Endothelial cell of umbilical vein (primary cell): ENCODE results near the gene SPNS2. TPM values are rescaled to one million over a fixed set of nuclear protein-coding genes. Genes with fewer than 3 reads are reported as not detected.

Experiments
- BruUV-seq: library from RNA; stranded (reverse); fragments of 400-500 nt; replicated peaks from 2 replicates; lab custom pipeline; 2021; lab: Mats Ljungman, UMichigan
- CTCF ChIA-PET: fragments of 300-600, 350-600 bp; sonication (Branson Sonifier 250); formaldehyde crosslinking; loops from one replicate; lab custom pipeline; 2021; ENCODE audit warnings: antibody characterized with exemption, inconsistent platforms; lab: Charles Lee
- POLR2A ChIA-PET: fragments of 300-600, 350-600 bp; sonication (Branson Sonifier 250); formaldehyde crosslinking; loops from one replicate; lab custom pipeline; 2021; ENCODE audit warnings: antibody characterized with exemption, inconsistent platforms; lab: Charles Lee
- DNase-seq: peaks from one replicate; pipeline ENCODE4 v3.0.0-alpha.2; 2011; ENCODE audit warnings: low read depth, low spot score
- FAIRE-seq: peaks from 2 replicates; lab custom pipeline; 2011; peaks lifted over from hg19 to GRCh38; lab: Jason Lieb, UNC
- H2AFZ ChIP-seq: 2 replicates; pipeline ENCODE4 v1.6.0; 2012; ENCODE audit warnings: low read depth, low read length, control low read depth, inconsistent platforms
- H3K27ac ChIP-seq: 2 replicates; pipeline ENCODE4 v1.5.1; 2011; ENCODE audit warnings: low read depth, mild to moderate bottlenecking, control low read depth, low read length, moderate library complexity; ENCODE audit not compliant: insufficient read depth
- H3K27me3 ChIP-seq, 2 experiments: 2 replicates each; pipeline versions ENCODE4 v1.6.0 to v1.6.1; 2011; ENCODE audit warnings: low read length in 2 of 2, mixed read lengths in 1 of 2; ENCODE audit not compliant: control insufficient read depth in 2 of 2, insufficient read depth in 2 of 2
- H3K36me3 ChIP-seq, 2 experiments: 2 replicates in 1 of 2; 3 replicates in 1 of 2; pipeline ENCODE4 v1.5.1; 2011; ENCODE audit warnings: low read length in 2 of 2, mild to moderate bottlenecking in 1 of 2, moderate library complexity in 1 of 2; ENCODE audit not compliant: control insufficient read depth in 2 of 2, insufficient read depth in 2 of 2; ENCODE audit errors: extremely low read depth in 1 of 2
- H3K4me1 ChIP-seq: 3 replicates; pipeline ENCODE4 v1.5.1; 2011; ENCODE audit warnings: mild to moderate bottlenecking, low read length; ENCODE audit not compliant: control insufficient read depth, insufficient read depth; ENCODE audit errors: extremely low read depth
- H3K4me2 ChIP-seq: 2 replicates; pipeline ENCODE4 v1.6.1; 2011; ENCODE audit warnings: low read length, control low read depth, mixed read lengths; ENCODE audit not compliant: insufficient read depth
- H3K4me3 ChIP-seq, 3 experiments: fragments of 200-600 bp in 1 of 3; sonication (generic), shearing (Covaris generic) in 1 of 3; replicated peaks in 1 of 3; 2 replicates each; pipeline ENCODE4 v1.5.1; 2011 to 2016; ENCODE audit warnings: control low read depth in 3 of 3, low read length in 3 of 3, mild to moderate bottlenecking in 2 of 3, inconsistent platforms in 1 of 3, low read depth in 1 of 3, moderate library complexity in 1 of 3; ENCODE audit not compliant: insufficient read depth in 1 of 3
- H3K79me2 ChIP-seq: 2 replicates; pipeline ENCODE4 v1.6.0; 2012; ENCODE audit warnings: low read length, inconsistent platforms; ENCODE audit not compliant: control insufficient read depth, insufficient read depth
- H3K9ac ChIP-seq: replicated peaks from 2 replicates; pipeline ENCODE3; 2011; ENCODE audit warnings: low read length, control low read depth; ENCODE audit not compliant: insufficient read depth; ENCODE audit errors: extremely low read depth
- H3K9me1 ChIP-seq: replicated peaks from 3 replicates; pipeline ENCODE4 v1.6.0; 2011; ENCODE audit warnings: mild to moderate bottlenecking, low read length; ENCODE audit not compliant: control insufficient read depth, insufficient read depth; ENCODE audit errors: extremely low read depth
- H3K9me3 ChIP-seq: replicated peaks from 2 replicates; pipeline ENCODE4 v1.5.1; 2012; ENCODE audit warnings: low read length, inconsistent platforms; ENCODE audit not compliant: control insufficient read depth, insufficient read depth
- H4K20me1 ChIP-seq: replicated peaks from 2 replicates; pipeline ENCODE3; 2011; ENCODE audit warnings: mild to moderate bottlenecking, low read length; ENCODE audit not compliant: control insufficient read depth, insufficient read depth; ENCODE audit errors: extremely low read depth
- CTCF ChIP-seq, 2 donors: IDR thresholded peaks; 1 replicate in 1 of 2; 2 replicates in 1 of 2; pipeline ENCODE4 v1.5.1; 2011; ENCODE audit warnings: low read length in 2 of 2, mild to moderate bottlenecking in 2 of 2, moderate library complexity in 2 of 2, control low read depth in 1 of 2, inconsistent platforms in 1 of 2, low read depth in 1 of 2; ENCODE audit not compliant: insufficient read depth in 1 of 2; ENCODE audit errors: extremely low read depth in 1 of 2
- EZH2 ChIP-seq: IDR thresholded peaks from 2 replicates; pipeline ENCODE4 v1.6.1; 2012; ENCODE audit warnings: borderline replicate concordance, low read depth, mild to moderate bottlenecking, moderate library complexity, low read length, inconsistent platforms; ENCODE audit not compliant: severe bottlenecking
- FOS ChIP-seq: IDR thresholded peaks from 2 replicates; pipeline ENCODE4 v1.6.1; 2011; ENCODE audit warnings: mild to moderate bottlenecking, low read length, moderate library complexity, borderline replicate concordance; ENCODE audit not compliant: insufficient read depth
- GATA2 ChIP-seq: IDR thresholded peaks from 2 replicates; pipeline ENCODE4 v1.7.0; 2011; ENCODE audit warnings: low read depth, mild to moderate bottlenecking, moderate library complexity, mixed read lengths, low read length; ENCODE audit not compliant: insufficient read length, insufficient read depth
- JUN ChIP-seq: IDR thresholded peaks from 2 replicates; pipeline ENCODE4 v1.6.1; 2011; ENCODE audit warnings: borderline replicate concordance, low read depth; ENCODE audit not compliant: insufficient read length, insufficient read depth
- MYC ChIP-seq: IDR thresholded peaks from one replicate; pipeline ENCODE4 v1.6.1; 2011; ENCODE audit warnings: mild to moderate bottlenecking, low read depth, low read length
- POLR2A ChIP-seq: IDR thresholded peaks from 2 replicates; pipeline ENCODE4 v1.6.1; 2012; ENCODE audit warnings: low read depth, mild to moderate bottlenecking, control low read depth, low read length
- POLR2AphosphoS5 ChIP-seq: IDR thresholded peaks from 2 replicates; pipeline ENCODE4 v1.6.1; 2012; ENCODE audit warnings: low read depth, mild to moderate bottlenecking, control low read depth, low read length, moderate library complexity; ENCODE audit not compliant: insufficient read depth
- dilution Hi-C: fragments of 300-500 bp; cut with MboI; formaldehyde crosslinking; loops from one replicate; pipeline ENCODE4 v1.15.0; 2019; ENCODE audit warnings: low sequenced_read_pairs; ENCODE audit not compliant: extremely low pct_ligation_motif_present
- intact Hi-C: fragments of 100-400 bp; cut with micrococcal nuclease; formaldehyde crosslinking; loops from one replicate; pipeline ENCODE4 v1.10.0; 2022
- polyA plus RNA-seq, 4 experiments: library from polyadenylated mRNA; depleted of rRNA in 3 of 4; stranded (reverse) in 3 of 4; unstranded in 1 of 4; fragments of >200 nt; gene quantifications; 2 replicates each; pipeline versions ENCODE4 v1.2.1 to v1.2.3, GENCODE V29; 2011 to 2012; ENCODE audit warnings: missing spikeins in 1 of 4
- total RNA-seq: library from RNA; stranded (reverse); gene quantifications from 2 replicates; pipeline ENCODE4 v1.2.3, GENCODE V29; 2021
- TF ChIP-seq, protein P1 (sequence below): IDR thresholded peaks from 2 replicates; pipeline ENCODE4 v1.6.1; 2011; ENCODE audit not compliant: insufficient read depth, insufficient read length

SPNS2 gene
- total and polyA plus RNA-seq, 2 donors (not counting 3 experiments of a cell fraction or from before 2014, with no cell fraction given), result 70.2 to 77.3 TPM

DNA sequence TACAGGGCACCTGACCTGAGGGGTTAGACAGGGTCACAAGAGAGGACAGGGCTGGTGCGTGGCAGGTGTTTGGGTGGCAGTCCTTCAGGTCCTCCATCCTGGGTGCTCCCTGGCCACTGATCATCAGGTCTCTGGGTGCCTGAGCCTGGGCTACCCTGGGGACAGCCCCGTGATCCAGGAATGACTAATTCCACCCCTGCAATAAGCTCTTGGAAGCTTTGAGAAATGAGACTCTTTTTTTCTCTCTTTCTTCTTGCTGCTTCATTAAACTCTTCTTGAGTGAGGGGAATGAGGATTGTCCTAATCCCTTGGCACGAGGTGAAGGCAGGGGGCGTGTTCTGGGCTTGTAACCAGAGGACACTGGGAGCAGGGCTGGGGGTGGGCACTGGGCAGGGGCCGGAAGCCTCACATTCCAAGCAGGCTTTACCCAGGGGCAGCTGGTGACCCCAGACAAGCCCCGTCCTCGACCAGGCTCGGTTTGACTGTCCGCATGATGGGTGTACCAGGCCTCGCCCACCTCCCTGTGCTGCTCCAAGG, 21.4 kb upstream of the SPNS2 start:
- DNase-seq (no peak), FAIRE-seq (no peak)
- TF ChIP-seq GATA2 (no peak), POLR2A (no peak), EZH2 (no peak), FOS (no peak), POLR2AphosphoS5 (no peak), CTCF (IDR thresholded peaks at IDR 0.05; ENCODE audit: extremely low read depth in 1 of 2, insufficient read depth in 1 of 2, low read depth in 1 of 2, low read length in 2 of 2) (no peak), JUN (no peak), MYC (no peak)
- TF ChIP-seq, protein P1, sequence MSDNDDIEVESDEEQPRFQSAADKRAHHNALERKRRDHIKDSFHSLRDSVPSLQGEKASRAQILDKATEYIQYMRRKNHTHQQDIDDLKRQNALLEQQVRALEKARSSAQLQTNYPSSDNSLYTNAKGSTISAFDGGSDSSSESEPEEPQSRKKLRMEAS, result no peak
- H3K4me3 ChIP-seq, result no peak overlapping the region
- no peak overlapping the region for H3K9ac ChIP-seq
- CTCF ChIA-PET, result no interaction called here
- H3K36me3 ChIP-seq, result no peaks in the 10 kb centered on the region
- dilution Hi-C loops, result no loop called here
- H3K27me3 ChIP-seq, result no peaks in the 10 kb centered on the region
- H3K27ac ChIP-seq, result no peak overlapping the region
- no peaks in the 10 kb centered on the region for H3K9me1 ChIP-seq
- intact Hi-C loops, result no loop called here
- no TSS peak for BruUV-seq
- peaks cover 5% of the 10 kb centered on the region for H3K4me1 ChIP-seq
- H4K20me1 ChIP-seq, result no peaks in the 10 kb centered on the region
- POLR2A ChIA-PET, result no interaction called here
- no peak overlapping the region for H2AFZ ChIP-seq
- H3K79me2 ChIP-seq, result no peaks in the 10 kb centered on the region
- no peaks in the 10 kb centered on the region for H3K9me3 ChIP-seq
- H3K4me2 ChIP-seq, result no peak overlapping the region
